GM15510 (cell line): Measurements from ENCODE around the gene NGF.

Source experiments
- POLR2A ChIP-seq: IDR thresholded peaks from 3 replicates; pipeline ENCODE4 v1.6.1; 2011; ENCODE audit warnings: borderline replicate concordance; ENCODE audit not compliant: insufficient read length; ENCODE audit errors: extremely low read depth

Gene NGF

GRCh38 chr1:115299266-115299665, 38.8 kb downstream of the NGF start:
- no peak for TF ChIP-seq POLR2A

DNA sequence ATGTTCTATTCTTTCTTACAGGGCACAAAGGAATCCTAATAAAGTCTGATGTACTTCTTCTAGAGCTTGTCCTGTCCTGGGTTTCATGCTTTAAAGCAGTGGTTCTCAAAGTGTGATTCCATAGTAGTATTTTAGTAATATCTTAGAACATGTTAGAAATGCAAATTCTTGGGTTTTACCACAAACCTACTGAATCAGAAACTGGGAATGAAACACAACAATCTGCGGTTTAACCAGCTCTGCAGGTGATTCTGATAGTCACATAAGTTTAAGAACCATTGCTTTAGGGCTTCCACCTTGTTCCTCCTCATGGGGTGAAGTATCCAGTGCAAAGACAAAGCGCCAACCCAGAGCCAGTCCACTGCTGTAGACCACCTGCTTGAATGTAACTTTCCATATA, 41.1 kb downstream of the NGF start:
- TF ChIP-seq POLR2A = no peak

- TF ChIP-seq POLR2A = no peak
Measured at GRCh38 chr1:115295904-115296696, 41.9 kb downstream of the NGF start.

DNA sequence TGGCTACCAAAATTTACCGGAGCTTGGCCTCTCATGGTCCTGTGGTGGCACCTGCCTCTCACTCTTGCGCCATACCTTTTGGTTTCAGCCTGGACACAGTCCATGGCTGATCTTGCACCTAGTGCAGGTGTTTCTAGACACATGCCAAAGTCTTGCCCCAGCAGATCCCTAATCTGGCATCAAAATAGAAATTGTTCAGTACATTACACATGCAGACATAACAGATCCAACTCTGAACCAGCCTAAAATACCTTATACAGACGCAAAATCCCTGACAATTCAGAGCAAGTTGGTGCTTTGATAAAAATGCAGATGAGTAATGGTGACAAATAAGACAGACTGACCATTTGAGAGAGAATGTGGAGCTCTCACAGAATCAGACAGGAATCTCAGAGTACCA, 44.1 kb downstream of the NGF start:
- no peak for TF ChIP-seq POLR2A

GRCh38 chr1:115293006-115293405, 45.0 kb downstream of the NGF start:
- TF ChIP-seq POLR2A = no peak

GRCh38 chr1:115291741-115292140, 46.3 kb downstream of the NGF start:
- TF ChIP-seq POLR2A = no peak

DNA sequence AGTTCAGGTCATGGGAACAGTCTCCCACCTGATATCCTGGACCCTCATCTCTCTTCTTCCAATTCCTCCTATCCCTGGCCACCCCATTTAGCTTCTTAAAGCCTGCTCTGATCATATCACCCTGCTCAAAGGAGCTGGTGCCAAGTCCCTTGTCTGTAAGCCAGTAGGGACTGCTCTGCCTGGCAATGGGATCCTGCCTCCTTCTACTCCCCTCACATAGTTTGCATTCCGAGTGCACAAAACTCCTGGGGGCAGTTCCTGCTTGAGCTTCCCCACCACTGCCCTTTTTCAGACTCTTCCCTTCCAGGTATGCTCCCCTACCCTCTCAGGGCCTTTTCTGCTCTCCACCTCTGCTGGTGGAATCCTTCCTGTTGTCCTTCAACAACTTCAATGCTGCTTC, 48.1 kb downstream of the NGF start:
- no peak for TF ChIP-seq POLR2A

DNA sequence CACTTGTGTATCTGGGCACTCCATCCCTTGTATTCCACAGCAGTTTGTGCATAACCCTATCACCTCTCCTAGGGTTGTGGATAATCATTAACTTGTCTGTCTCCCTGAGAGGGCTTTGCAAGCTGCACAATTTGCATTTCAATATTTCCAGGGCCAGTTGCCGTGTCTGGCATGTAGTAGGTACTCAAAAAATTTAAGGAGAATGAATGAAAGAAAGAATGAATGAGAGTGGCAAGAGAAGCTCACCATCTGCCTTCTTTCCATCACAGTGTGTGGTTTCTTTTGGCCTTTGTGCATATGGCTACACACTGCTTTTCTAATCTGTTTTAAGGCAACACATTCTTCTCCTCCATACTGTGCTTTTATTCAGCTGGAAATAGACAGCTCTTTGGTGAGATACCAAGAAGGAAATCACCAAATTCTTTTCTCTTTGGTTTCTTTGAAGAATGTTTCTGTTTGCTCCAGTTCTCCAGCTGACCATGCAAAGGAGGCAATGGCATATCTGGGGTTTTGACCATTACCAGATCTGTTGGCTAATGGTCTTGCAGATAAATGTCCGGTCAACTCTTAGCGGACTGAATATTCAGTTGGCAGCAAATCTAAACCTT, 49.4 kb downstream of the NGF start:
- no peak for TF ChIP-seq POLR2A

DNA sequence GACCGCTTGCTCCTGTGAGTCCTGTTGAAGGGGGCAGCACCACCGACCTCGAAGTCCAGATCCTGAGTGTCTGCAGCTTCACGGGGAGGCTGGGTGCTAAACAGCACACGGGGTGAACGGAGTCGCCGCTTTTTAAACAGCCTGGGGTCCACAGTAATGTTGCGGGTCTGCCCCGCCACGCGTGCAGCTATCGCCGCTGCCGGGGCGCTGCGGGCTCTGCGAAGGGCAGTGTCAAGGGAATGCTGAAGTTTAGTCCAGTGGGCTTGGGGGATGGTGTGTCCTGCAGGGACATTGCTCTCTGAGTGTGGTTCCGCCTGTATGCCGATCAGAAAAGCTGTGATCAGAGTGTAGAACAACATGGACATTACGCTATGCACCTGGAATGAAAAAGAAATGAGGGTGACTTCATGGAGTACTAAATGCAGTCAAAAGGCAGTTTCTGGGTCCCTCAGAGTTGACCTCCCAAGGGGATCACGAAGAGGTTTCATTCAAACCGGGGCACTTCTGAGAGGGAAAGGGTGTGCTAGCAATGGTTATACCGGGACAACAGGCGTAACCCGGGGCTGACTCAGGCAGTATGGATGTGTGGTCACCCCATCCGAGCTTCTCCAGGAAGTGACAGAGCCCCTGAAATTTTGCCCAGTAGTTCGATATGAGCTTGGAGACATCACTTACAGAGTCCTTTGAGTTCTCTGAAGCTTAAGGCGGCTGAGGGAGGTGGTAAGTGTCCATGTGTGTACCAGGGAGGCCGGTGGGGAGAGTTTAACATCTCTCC, 51.4 kb downstream of the NGF start:
- TF ChIP-seq POLR2A = no peak

DNA sequence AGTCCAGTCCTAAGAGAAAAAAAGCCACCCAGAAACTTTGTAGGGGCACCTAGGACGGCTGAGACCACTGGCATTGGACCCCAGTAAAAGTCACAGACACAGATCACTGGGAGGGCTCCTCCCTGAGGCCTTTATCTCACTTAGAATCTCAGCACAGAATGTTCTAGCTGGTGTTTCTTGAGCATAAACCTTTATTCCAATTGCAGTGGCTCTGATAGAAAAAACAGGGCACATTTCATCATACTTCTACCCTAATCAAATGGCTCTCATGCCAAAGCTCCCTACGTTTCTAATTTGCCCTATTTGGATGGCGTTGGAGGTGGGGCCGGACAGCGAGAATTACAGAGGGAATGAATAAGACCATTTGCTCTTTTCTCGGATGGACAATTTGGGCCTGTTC, 53.8 kb downstream of the NGF start:
- TF ChIP-seq POLR2A = no peak

GRCh38 chr1:115283681-115284146, 54.3 kb downstream of the NGF start:
- TF ChIP-seq POLR2A = no peak

GRCh38 chr1:115283249-115283648, 54.8 kb downstream of the NGF start:
- no peak for TF ChIP-seq POLR2A

- TF ChIP-seq POLR2A = no peak
Measured at GRCh38 chr1:115282807-115283208, 55.2 kb downstream of the NGF start.

GRCh38 chr1:115281143-115281542, 56.9 kb downstream of the NGF start:
- TF ChIP-seq POLR2A = no peak

DNA sequence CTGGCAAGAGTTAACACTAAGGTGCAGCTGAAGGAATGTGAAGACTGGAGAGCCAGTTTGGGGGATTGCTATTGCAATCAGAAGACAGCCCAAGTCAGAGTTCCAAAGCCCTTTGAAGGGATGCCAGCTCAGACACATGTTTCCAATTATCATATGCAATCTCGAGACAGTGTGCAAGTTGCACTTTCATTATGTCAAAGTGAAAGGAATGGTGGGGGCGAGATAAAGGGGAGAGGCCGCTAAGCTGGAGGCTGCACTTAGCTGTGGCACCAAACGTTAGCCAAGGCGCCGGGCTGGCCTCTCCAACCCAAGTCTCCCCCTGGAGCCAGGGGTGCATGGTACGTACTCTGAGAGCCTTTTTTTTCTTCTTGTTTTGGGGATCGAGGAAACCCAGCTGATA, 58.0 kb downstream of the NGF start:
- no peak for TF ChIP-seq POLR2A
